WTC11 (cell line): ENCODE results near the gene PI4K2B. TPM values are rescaled to one million over a fixed set of nuclear protein-coding genes. Genes with fewer than 3 reads are reported as not detected.

Source experiments
- ATAC-seq: fragments of 200-7000 bp; cut with Tn5 transposase; 2 replicates; pipeline ENCODE4 v1.10.0; 2021; ENCODE audit warnings: mild to moderate bottlenecking, moderate library complexity
- CTCF ChIA-PET: fragments of 300-600 bp; sonication (Branson Sonifier 250); formaldehyde crosslinking; loops from one replicate; lab custom pipeline; 2021; ENCODE audit warnings: antibody characterized with exemption; lab: Charles Lee
- POLR2A ChIA-PET: fragments of 350-600 bp; sonication (Branson Sonifier 250); formaldehyde crosslinking; loops from one replicate; lab custom pipeline; 2021; ENCODE audit warnings: antibody characterized with exemption; lab: Charles Lee
- DNase-seq: peaks from one replicate; pipeline ENCODE4 v3.0.0; 2021; ENCODE audit warnings: low spot score
- H3K27ac Mint-ChIP-seq: 2 replicates; pipeline ENCODE4 v1.8.0; 2021; ENCODE audit warnings: mixed read lengths
- H3K27me3 Mint-ChIP-seq: 2 replicates; pipeline ENCODE4 v1.8.0; 2021; ENCODE audit warnings: low read depth, mild to moderate bottlenecking, moderate library complexity, mixed read lengths
- H3K36me3 Mint-ChIP-seq: 2 replicates; pipeline ENCODE4 v1.8.0; 2021; ENCODE audit warnings: mixed read lengths
- H3K4me1 Mint-ChIP-seq: 2 replicates; pipeline ENCODE4 v1.8.0; 2022; ENCODE audit warnings: mixed read lengths
- H3K4me3 Mint-ChIP-seq: 2 replicates; pipeline ENCODE4 v1.8.0; 2021; ENCODE audit warnings: mild to moderate bottlenecking, moderate library complexity, mixed read lengths
- H3K9me3 Mint-ChIP-seq: 2 replicates; pipeline ENCODE4 v1.8.0; 2021; ENCODE audit warnings: mixed read lengths
- ELF4 ChIP-seq: sonication (generic); formaldehyde crosslinking; IDR thresholded peaks from 2 replicates; pipeline ENCODE4 v1.8.1; 2022; ENCODE audit warnings: low read depth, mild to moderate bottlenecking, moderate library complexity, missing genetic modification reagents
- FOXJ3 ChIP-seq: sonication (generic); formaldehyde crosslinking; IDR thresholded peaks from 2 replicates; pipeline ENCODE4 v1.9.0; 2021; ENCODE audit warnings: missing genetic modification reagents, mild to moderate bottlenecking, borderline replicate concordance
- FOXK1 ChIP-seq: sonication (generic); formaldehyde crosslinking; IDR thresholded peaks from 2 replicates; pipeline ENCODE4 v1.8.0; 2022; ENCODE audit warnings: mild to moderate bottlenecking, moderate library complexity, missing genetic modification reagents
- GABPB1 ChIP-seq: sonication (generic); formaldehyde crosslinking; IDR thresholded peaks from 2 replicates; pipeline ENCODE4 v1.8.1; 2023; ENCODE audit warnings: mild to moderate bottlenecking, missing genetic modification reagents
- MAX ChIP-seq: sonication (generic); formaldehyde crosslinking; IDR thresholded peaks from 2 replicates; pipeline ENCODE4 v1.8.0; 2022; ENCODE audit warnings: mild to moderate bottlenecking, missing genetic modification reagents
- MYBL2 ChIP-seq: sonication (generic); formaldehyde crosslinking; IDR thresholded peaks from 2 replicates; pipeline ENCODE4 v1.8.1; 2023; ENCODE audit warnings: mild to moderate bottlenecking, moderate library complexity, missing genetic modification reagents
- NFATC4 ChIP-seq: fragments of 250-450 bp; sonication (Bioruptor Pico); IDR thresholded peaks from 2 replicates; pipeline ENCODE4 v1.9.0; 2021; ENCODE audit warnings: mild to moderate bottlenecking
- NFE2L1 ChIP-seq: sonication (generic); formaldehyde crosslinking; IDR thresholded peaks from 2 replicates; pipeline ENCODE4 v1.8.1; 2023; ENCODE audit warnings: missing genetic modification reagents
- NR1H2 ChIP-seq: sonication (generic); formaldehyde crosslinking; IDR thresholded peaks from 2 replicates; pipeline ENCODE4 v1.9.0; 2021; ENCODE audit warnings: mild to moderate bottlenecking, moderate library complexity, missing genetic modification reagents
- PRRX2 ChIP-seq: fragments of 250-450 bp; sonication (Bioruptor Pico); IDR thresholded peaks from 2 replicates; pipeline ENCODE4 v1.8.0; 2021; ENCODE audit warnings: mild to moderate bottlenecking
- RORB ChIP-seq: fragments of 250-450 bp; sonication (Bioruptor Pico); IDR thresholded peaks from 2 replicates; pipeline ENCODE4 v1.9.0; 2021; ENCODE audit warnings: mild to moderate bottlenecking
- SMAD3 ChIP-seq: sonication (generic); formaldehyde crosslinking; IDR thresholded peaks from 2 replicates; pipeline ENCODE4 v1.8.0; 2022; ENCODE audit warnings: missing genetic modification reagents, mild to moderate bottlenecking, borderline replicate concordance
- ZNF121 ChIP-seq: sonication (generic); formaldehyde crosslinking; IDR thresholded peaks from 2 replicates; pipeline ENCODE4 v1.8.0; 2023; ENCODE audit warnings: missing genetic modification reagents
- ZNF138 ChIP-seq: sonication (generic); formaldehyde crosslinking; conservative IDR thresholded peaks from 2 replicates; pipeline ENCODE4 v1.8.1; 2022; ENCODE audit warnings: mild to moderate bottlenecking, moderate library complexity, missing genetic modification reagents
- ZNF317 ChIP-seq: sonication (generic); formaldehyde crosslinking; IDR thresholded peaks from 2 replicates; pipeline ENCODE4 v1.8.1; 2023; ENCODE audit warnings: low read depth, mild to moderate bottlenecking, moderate library complexity, missing genetic modification reagents, borderline replicate concordance
- ZNF425 ChIP-seq: fragments of 250-450 bp; sonication (Bioruptor Pico); conservative IDR thresholded peaks from 2 replicates; pipeline ENCODE4 v1.9.0; 2021; ENCODE audit warnings: mild to moderate bottlenecking
- ZNF512 ChIP-seq: sonication (generic); formaldehyde crosslinking; IDR thresholded peaks from 2 replicates; pipeline ENCODE4 v1.8.1; 2022; ENCODE audit warnings: missing genetic modification reagents, borderline replicate concordance
- ZSCAN18 ChIP-seq: fragments of 250-450 bp; sonication (Bioruptor Pico); IDR thresholded peaks from 2 replicates; pipeline ENCODE4 v2.1.2; 2022; ENCODE audit warnings: mild to moderate bottlenecking, moderate library complexity
- total RNA-seq: library from RNA; stranded (reverse); gene quantifications from 3 replicates; pipeline ENCODE4 v1.2.3, GENCODE V29; 2021
- TF ChIP-seq, protein P1 (sequence below): sonication (generic); formaldehyde crosslinking; IDR thresholded peaks from 2 replicates; pipeline ENCODE4 v1.8.0; 2022; ENCODE audit warnings: missing genetic modification reagents
- TF ChIP-seq, protein P2 (sequence below): sonication (generic); formaldehyde crosslinking; IDR thresholded peaks from 2 replicates; pipeline ENCODE4 v1.8.1; 2023; ENCODE audit warnings: mild to moderate bottlenecking, missing genetic modification reagents, borderline replicate concordance
- TF ChIP-seq, protein P3 (sequence below): sonication (generic); formaldehyde crosslinking; conservative IDR thresholded peaks from 2 replicates; pipeline ENCODE4 v1.8.1; 2023; ENCODE audit warnings: mild to moderate bottlenecking, low read depth, missing genetic modification reagents, moderate library complexity

Gene PI4K2B
- total RNA-seq, 1 experiment from 2014 or later: 15.1 TPM

GRCh38 chr4:25207997-25208396, 25.8 kb upstream of the PI4K2B start (continued):
- no peak for TF ChIP-seq RORB (CRISPR knock-in tag)
- TF ChIP-seq ZNF138: no peak
- TF ChIP-seq ZNF317 (CRISPR knock-in tag): no peak
- no peak for TF ChIP-seq ZNF512 (CRISPR knock-in tag)
- TF ChIP-seq NR1H2 (CRISPR knock-in tag): no peak
- no peak for TF ChIP-seq PRRX2 (CRISPR knock-in tag)
- TF ChIP-seq FOXK1: no peak
- no peak for TF ChIP-seq GABPB1 (CRISPR knock-in tag)
- no peak for TF ChIP-seq SMAD3 (CRISPR knock-in tag)
- TF ChIP-seq FOXJ3 (CRISPR knock-in tag): no peak
- TF ChIP-seq, protein P1, sequence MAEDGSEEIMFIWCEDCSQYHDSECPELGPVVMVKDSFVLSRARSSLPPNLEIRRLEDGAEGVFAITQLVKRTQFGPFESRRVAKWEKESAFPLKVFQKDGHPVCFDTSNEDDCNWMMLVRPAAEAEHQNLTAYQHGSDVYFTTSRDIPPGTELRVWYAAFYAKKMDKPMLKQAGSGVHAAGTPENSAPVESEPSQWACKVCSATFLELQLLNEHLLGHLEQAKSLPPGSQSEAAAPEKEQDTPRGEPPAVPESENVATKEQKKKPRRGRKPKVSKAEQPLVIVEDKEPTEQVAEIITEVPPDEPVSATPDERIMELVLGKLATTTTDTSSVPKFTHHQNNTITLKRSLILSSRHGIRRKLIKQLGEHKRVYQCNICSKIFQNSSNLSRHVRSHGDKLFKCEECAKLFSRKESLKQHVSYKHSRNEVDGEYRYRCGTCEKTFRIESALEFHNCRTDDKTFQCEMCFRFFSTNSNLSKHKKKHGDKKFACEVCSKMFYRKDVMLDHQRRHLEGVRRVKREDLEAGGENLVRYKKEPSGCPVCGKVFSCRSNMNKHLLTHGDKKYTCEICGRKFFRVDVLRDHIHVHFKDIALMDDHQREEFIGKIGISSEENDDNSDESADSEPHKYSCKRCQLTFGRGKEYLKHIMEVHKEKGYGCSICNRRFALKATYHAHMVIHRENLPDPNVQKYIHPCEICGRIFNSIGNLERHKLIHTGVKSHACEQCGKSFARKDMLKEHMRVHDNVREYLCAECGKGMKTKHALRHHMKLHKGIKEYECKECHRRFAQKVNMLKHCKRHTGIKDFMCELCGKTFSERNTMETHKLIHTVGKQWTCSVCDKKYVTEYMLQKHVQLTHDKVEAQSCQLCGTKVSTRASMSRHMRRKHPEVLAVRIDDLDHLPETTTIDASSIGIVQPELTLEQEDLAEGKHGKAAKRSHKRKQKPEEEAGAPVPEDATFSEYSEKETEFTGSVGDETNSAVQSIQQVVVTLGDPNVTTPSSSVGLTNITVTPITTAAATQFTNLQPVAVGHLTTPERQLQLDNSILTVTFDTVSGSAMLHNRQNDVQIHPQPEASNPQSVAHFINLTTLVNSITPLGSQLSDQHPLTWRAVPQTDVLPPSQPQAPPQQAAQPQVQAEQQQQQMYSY (CRISPR knock-in tag): no peak
- TF ChIP-seq, protein P2, sequence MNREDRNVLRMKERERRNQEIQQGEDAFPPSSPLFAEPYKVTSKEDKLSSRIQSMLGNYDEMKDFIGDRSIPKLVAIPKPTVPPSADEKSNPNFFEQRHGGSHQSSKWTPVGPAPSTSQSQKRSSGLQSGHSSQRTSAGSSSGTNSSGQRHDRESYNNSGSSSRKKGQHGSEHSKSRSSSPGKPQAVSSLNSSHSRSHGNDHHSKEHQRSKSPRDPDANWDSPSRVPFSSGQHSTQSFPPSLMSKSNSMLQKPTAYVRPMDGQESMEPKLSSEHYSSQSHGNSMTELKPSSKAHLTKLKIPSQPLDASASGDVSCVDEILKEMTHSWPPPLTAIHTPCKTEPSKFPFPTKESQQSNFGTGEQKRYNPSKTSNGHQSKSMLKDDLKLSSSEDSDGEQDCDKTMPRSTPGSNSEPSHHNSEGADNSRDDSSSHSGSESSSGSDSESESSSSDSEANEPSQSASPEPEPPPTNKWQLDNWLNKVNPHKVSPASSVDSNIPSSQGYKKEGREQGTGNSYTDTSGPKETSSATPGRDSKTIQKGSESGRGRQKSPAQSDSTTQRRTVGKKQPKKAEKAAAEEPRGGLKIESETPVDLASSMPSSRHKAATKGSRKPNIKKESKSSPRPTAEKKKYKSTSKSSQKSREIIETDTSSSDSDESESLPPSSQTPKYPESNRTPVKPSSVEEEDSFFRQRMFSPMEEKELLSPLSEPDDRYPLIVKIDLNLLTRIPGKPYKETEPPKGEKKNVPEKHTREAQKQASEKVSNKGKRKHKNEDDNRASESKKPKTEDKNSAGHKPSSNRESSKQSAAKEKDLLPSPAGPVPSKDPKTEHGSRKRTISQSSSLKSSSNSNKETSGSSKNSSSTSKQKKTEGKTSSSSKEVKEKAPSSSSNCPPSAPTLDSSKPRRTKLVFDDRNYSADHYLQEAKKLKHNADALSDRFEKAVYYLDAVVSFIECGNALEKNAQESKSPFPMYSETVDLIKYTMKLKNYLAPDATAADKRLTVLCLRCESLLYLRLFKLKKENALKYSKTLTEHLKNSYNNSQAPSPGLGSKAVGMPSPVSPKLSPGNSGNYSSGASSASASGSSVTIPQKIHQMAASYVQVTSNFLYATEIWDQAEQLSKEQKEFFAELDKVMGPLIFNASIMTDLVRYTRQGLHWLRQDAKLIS (CRISPR knock-in tag): no peak
- TF ChIP-seq MYBL2 (CRISPR knock-in tag): no peak

DNA sequence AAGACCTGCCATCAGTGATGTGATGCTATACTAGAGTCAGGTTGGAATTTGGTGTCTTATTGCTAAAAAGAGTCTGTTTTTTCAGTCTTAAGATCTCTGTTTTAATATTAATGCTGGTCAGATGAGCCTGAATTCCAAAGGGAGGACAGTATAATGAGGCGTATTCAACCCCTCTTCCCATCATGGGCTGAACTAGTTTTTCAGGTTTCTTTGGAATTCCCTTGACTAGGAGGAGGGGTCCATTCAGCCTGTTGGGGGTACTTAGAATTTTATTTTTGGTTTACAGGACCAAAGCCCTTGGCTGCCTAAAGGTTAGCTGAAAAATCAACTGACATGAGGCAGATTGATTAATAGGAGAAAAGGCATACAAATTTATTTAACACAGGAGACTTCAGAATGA, 24.1 kb upstream of the PI4K2B start:
- H3K36me3 Mint-ChIP-seq: peaks cover 24% of the 10 kb centered on the region
- H3K27me3 Mint-ChIP-seq: no peaks in the 10 kb centered on the region; the same call in 1 of the 2 replicates
- H3K4me1 Mint-ChIP-seq: peaks cover 23% of the 10 kb centered on the region
- H3K4me3 Mint-ChIP-seq: no peak overlapping the region
- CTCF ChIA-PET: interaction anchor here (1.6 kb wide), 1 partner anchor 157 kb away, joined by 3 read pairs; no protein-coding TSS in a partner anchor
- peaks cover 42% of the 10 kb centered on the region for H3K9me3 Mint-ChIP-seq
- DNase-seq: no peak
- H3K27ac Mint-ChIP-seq: peak overlapping the region; percentile 8; the same call in 1 of the 2 replicates
- peak; percentile 88 for ATAC-seq
- POLR2A ChIA-PET: interaction anchor here (0.8 kb wide), 1 partner anchor 24 kb away, joined by 3 read pairs; no protein-coding TSS in a partner anchor
- no peak for TF ChIP-seq MAX
- no peak for TF ChIP-seq ZNF138
- no peak for TF ChIP-seq SMAD3 (CRISPR knock-in tag)
- TF ChIP-seq ZSCAN18: no peak
- TF ChIP-seq, protein P3, sequence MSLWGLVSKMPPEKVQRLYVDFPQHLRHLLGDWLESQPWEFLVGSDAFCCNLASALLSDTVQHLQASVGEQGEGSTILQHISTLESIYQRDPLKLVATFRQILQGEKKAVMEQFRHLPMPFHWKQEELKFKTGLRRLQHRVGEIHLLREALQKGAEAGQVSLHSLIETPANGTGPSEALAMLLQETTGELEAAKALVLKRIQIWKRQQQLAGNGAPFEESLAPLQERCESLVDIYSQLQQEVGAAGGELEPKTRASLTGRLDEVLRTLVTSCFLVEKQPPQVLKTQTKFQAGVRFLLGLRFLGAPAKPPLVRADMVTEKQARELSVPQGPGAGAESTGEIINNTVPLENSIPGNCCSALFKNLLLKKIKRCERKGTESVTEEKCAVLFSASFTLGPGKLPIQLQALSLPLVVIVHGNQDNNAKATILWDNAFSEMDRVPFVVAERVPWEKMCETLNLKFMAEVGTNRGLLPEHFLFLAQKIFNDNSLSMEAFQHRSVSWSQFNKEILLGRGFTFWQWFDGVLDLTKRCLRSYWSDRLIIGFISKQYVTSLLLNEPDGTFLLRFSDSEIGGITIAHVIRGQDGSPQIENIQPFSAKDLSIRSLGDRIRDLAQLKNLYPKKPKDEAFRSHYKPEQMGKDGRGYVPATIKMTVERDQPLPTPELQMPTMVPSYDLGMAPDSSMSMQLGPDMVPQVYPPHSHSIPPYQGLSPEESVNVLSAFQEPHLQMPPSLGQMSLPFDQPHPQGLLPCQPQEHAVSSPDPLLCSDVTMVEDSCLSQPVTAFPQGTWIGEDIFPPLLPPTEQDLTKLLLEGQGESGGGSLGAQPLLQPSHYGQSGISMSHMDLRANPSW (CRISPR knock-in tag): no peak
- TF ChIP-seq NFATC4 (CRISPR knock-in tag): no peak
- no peak for TF ChIP-seq NFE2L1
- TF ChIP-seq ZNF121 (CRISPR knock-in tag): no peak
- TF ChIP-seq ZNF425 (CRISPR knock-in tag): no peak
- TF ChIP-seq ELF4 (CRISPR knock-in tag): no peak
